ENCODE results near the gene TM9SF1.

TM9SF1 gene

DNA sequence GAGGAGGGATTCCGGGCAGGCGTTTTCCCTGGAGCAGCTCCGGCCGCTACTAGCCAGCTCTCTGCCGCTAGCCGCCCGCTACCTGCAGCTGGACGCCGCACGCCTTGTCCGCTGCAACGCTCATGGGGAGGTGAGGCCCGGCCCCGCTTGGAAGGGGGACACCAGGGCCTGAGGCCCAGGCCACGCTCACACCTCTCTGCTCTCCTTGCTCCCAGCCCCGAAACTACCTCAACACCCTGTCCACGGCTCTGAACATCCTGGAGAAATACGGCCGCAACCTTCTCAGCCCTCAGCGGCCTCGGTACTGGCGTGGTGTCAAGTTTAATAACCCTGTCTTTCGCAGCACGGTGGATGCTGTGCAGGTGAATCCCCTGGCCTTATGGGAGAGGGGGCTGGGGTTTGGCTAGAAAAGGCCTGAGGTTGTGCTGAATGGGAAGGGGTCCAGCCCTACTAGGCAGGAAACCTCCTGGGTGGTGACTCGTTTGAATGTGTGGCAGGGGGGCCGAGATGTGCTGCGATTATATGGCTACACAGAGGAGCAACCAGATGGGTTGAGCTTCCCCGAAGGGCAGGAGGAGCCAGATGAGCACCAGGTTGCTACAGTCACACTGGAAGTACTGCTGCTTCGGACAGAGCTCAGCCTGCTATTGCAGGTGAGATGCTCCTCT is 47.3 kb downstream of the TM9SF1 start:
- peaks cover 64% of the 10 kb centered on the region for H3K36me3 Mint-ChIP-seq (ENCODE audit: low read depth)
- H3K27me3 Mint-ChIP-seq (ENCODE audit: low read depth): no peaks in the 10 kb centered on the region
- H3K9me3 Mint-ChIP-seq: no peaks in the 10 kb centered on the region
- peak overlapping the region; percentile 99 for H3K4me3 Mint-ChIP-seq
- peak overlapping the region; percentile 76 for H3K27ac Mint-ChIP-seq
- peaks cover 43% of the 10 kb centered on the region for H3K4me1 Mint-ChIP-seq (ENCODE audit: low read depth)

DNA sequence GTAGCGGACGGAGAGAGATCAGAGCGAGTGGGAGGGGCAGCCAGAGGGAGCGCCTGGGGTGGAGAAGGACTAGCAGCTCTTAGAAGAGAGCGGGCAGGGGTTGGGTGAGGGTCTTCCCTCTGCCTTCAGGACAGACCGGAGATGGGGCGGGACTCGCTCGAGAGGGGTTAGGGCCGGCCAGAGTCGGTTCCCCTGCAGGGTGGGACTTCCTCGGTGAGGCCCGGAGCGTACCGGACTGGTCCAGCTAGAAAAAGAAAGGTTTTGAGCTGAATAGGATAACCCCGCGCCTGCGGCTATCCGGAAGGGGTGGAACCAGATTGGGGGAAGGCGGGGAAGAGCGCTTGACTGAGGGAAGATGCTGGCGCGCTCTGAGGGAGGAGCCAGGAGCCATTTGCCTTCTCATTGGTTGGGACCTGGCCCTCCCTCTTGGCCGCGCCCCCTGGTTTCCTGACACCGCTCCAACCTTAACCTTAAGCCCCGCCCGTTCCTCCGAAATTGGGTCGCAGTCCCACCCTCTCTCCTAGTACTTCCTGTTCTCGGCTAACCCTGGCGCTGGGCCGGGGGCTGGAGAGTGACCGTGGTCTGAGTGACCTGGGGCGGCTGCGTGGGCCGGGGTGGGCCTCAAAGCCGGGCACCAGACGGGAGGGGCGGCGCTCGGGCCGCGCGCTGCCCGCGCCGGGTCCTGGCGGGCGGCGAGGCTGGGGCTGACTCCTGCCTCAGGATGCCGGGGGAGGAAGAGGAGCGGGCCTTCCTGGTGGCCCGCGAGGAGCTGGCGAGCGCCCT is 48.1 kb downstream of the TM9SF1 start, which contains the start of gene RNF31:
RNF31 (plus strand) TSS at position 521 of the 783 bp plus-strand sequence; CDS start at position 722, 201 bp downstream.
- Mint-ChIP-seq H3K9me3 (no peaks in the 10 kb centered on the region), H3K4me1 (ENCODE audit: low read depth) (peaks cover 47% of the 10 kb centered on the region), H3K27ac (peak within 1 kb of the TSS; percentile 99), H3K4me3 (peak within 1 kb of the TSS; percentile 99), H3K36me3 (ENCODE audit: low read depth) (peaks cover 67% of the 10 kb centered on the region), H3K27me3 (ENCODE audit: low read depth) (no peaks in the 10 kb centered on the region)

DNA sequence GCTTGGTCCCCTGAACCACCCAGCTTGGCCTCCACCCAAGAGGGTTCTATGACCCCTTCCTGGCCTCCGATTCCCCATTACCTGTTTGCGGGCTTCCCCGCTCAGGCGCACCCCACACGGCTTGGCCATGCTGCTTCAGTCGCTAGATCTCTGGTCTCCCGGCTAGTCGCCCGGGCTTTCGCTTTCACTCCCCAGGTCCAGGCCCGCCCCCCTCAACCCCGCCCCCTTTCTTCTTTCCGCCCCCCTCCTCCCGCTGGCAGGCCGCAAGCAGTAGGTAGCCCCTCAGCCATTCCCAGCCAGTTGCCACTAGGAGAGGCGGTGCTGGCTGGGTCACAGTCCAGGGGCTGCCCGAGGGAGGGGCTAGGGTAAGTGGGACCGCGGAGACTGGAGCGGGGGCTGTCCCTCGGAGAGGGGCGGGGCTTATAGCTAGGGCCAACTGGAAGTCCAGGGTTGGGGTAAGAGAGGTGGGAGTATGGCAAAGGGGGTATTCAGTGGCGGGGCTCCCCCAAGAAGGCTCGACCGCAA is 48.7 kb downstream of the TM9SF1 start, which contains the start of gene PSME2:
PSME2 (minus strand) TSS at position 158 of the 525 bp plus-strand sequence; CDS start at position 129, 29 bp downstream.
- Mint-ChIP-seq H3K4me1 (ENCODE audit: low read depth) (peaks cover 51% of the 10 kb centered on the region), H3K4me3 (peak within 1 kb of the TSS; percentile 99), H3K9me3 (no peaks in the 10 kb centered on the region), H3K27me3 (ENCODE audit: low read depth) (no peaks in the 10 kb centered on the region), H3K36me3 (ENCODE audit: low read depth) (peaks cover 62% of the 10 kb centered on the region), H3K27ac (peak within 1 kb of the TSS; percentile 99)

DNA sequence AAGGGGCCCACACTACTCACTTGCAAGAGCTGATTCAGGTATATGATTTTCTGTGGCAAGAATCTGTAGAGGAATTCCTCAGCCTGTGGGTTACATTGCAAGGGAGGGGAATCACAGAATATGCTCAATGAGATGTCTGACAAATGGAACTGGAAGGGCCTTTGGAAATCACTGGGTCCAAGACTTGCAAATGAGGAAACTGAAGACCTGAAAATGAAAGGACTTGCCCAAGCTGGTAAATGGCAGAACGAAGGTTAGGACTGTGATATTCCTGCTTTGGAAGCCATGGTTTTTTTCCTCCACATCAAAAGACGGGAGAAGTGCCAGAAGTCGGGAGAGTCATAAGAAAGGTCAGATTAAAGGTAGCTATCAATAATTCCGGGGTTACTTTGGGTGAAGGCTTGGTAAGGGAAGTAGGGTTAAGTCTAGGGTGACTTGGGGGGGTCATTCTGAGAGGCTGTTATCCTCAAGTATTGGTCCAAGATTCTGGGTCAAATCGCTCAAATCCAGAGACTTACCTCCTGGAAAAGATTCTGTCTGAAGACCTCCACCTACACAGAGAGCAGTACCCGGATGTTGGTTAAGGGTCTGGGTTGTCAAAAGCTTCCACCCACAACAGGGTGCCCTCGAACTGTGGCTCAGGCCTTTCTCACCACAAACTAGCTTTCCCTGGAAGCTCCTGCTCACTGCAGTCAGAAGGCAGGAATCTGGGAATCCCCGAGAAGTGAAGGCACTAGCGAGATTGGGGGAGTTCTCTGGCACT is 49.4 kb downstream of the TM9SF1 start:
- Mint-ChIP-seq H3K36me3 (ENCODE audit: low read depth) (peaks cover 60% of the 10 kb centered on the region), H3K27me3 (ENCODE audit: low read depth) (no peaks in the 10 kb centered on the region), H3K4me1 (ENCODE audit: low read depth) (peaks cover 52% of the 10 kb centered on the region)

DNA sequence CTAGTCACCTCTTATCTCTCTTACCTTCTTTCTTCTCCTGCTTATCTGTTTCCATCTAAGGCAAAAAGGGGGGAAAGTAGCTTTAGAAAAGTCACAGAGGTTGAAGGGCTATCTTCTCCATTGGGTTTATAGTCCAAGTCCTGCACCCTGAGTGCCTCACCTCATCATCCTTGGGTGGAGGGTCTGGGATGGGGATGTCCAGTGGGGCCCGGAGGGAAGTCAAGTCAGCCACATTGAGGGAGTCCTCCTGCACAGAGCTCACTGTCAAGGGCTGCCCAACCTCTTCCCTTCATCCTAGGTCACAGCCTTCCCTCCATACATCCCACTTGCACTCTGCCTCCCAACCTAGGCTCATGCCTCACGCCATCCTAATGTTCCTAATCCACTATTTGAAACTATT is 50.0 kb downstream of the TM9SF1 start:
- peaks cover 56% of the 10 kb centered on the region for H3K36me3 Mint-ChIP-seq (ENCODE audit: low read depth)
- peak overlapping the region; percentile 99 for H3K27ac Mint-ChIP-seq
- no peaks in the 10 kb centered on the region for H3K27me3 Mint-ChIP-seq (ENCODE audit: low read depth)
- H3K9me3 Mint-ChIP-seq: no peaks in the 10 kb centered on the region
- H3K4me1 Mint-ChIP-seq (ENCODE audit: low read depth): peaks cover 49% of the 10 kb centered on the region
- peak overlapping the region; percentile 99 for H3K4me3 Mint-ChIP-seq

More for the DNA sequence above, 49.4 kb downstream of the TM9SF1 start:
- H3K4me3 Mint-ChIP-seq: peak overlapping the region; percentile 99
- H3K9me3 Mint-ChIP-seq: no peaks in the 10 kb centered on the region
- H3K27ac Mint-ChIP-seq: peak overlapping the region; percentile 99

DNA sequence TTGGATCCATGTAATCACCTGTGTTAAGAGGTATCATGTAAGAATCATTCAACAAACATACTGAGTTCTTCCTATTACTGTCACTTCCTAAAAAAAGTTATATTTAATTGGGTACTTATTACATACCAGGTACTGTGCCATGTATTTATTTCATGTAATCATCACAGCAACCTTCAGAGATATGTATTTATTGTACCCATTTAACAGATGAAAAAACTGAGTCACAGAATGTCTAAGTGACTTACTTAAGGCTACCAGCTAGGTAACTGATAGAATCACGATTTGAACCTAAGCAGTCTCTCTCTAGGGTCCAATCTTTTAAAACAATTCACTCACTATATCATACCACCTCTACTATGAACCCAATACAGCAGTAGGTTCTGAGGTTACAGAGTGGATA is 50.8 kb downstream of the TM9SF1 start:
- peak overlapping the region; percentile 49 for H3K4me3 Mint-ChIP-seq
- peak overlapping the region; percentile 66 for H3K27ac Mint-ChIP-seq
- H3K4me1 Mint-ChIP-seq (ENCODE audit: low read depth): peaks cover 50% of the 10 kb centered on the region
- H3K9me3 Mint-ChIP-seq: no peaks in the 10 kb centered on the region
- peaks cover 57% of the 10 kb centered on the region for H3K36me3 Mint-ChIP-seq (ENCODE audit: low read depth)
- H3K27me3 Mint-ChIP-seq (ENCODE audit: low read depth): no peaks in the 10 kb centered on the region

DNA sequence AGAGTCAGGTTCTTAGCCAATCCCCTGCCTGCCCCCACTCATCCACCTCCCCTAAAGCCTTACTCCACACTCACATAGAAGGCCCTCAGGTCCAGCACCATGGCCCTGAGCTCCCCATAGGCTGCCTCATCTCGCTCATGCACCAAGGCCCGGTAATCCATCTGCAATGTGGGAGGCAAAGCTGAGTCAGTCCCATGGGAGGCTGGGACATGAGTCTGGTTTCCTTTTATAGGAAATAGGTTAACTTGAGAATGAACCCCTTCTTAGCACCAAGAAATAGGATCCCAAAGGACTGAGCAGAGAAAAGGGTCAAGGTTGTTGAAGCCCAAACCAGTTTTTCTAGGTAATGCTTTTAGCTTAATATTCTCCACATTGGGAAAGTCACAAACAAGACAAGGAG is 51.7 kb downstream of the TM9SF1 start:
- Mint-ChIP-seq H3K4me1 (ENCODE audit: low read depth) (peaks cover 51% of the 10 kb centered on the region), H3K36me3 (ENCODE audit: low read depth) (peaks cover 58% of the 10 kb centered on the region), H3K9me3 (no peaks in the 10 kb centered on the region), H3K4me3 (no peak overlapping the region), H3K27me3 (ENCODE audit: low read depth) (no peaks in the 10 kb centered on the region), H3K27ac (peak overlapping the region; percentile 59)

DNA sequence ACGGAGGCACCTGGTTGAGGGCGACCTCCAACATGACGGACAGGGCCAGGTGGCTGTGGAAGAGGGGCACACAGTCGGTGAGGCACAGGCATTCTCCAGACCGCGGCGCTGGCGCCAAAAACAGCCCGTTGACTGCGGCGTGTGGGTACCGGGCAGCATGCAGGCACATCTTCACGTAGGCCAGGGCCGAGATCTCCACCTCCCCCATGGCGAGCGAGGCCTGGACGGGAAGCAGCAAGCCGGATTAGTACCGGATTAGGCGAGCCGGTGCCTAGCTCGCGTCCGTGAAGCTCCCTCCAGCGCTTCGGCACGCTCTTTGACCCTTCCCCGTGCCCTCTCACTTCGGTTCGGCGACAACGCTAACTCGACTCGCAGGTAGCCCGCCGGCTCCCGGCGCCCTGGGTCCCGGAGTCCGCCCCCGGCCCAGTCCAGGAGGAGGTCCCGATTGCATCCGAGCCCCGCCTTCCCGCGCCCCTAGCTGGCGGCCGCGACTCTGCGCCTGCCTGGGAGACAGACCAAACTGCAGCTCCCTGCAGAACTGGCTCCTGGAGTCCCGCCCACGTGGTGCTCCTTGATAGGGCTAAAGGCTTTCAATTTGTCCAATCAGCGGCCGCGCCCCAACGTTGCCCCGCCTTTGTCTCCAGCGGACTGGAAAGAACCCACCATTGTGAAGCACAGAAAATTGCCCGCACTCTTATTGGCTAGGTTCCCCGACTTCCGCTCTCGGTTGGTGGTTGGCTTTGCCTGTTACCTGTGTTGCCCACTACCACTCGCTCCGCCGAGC is 54.0 kb downstream of the TM9SF1 start, which contains the start of gene EMC9:
EMC9 (minus strand) TSS at position 495 of the 784 bp plus-strand sequence; CDS start at position 208, 287 bp downstream.
- Mint-ChIP-seq H3K27me3 (ENCODE audit: low read depth) (no peaks in the 10 kb centered on the region), H3K9me3 (no peaks in the 10 kb centered on the region), H3K4me3 (peak within 1 kb of the TSS; percentile 99), H3K4me1 (ENCODE audit: low read depth) (peaks cover 61% of the 10 kb centered on the region), H3K27ac (peak within 1 kb of the TSS; percentile 96), H3K36me3 (ENCODE audit: low read depth) (peaks cover 64% of the 10 kb centered on the region)

DNA sequence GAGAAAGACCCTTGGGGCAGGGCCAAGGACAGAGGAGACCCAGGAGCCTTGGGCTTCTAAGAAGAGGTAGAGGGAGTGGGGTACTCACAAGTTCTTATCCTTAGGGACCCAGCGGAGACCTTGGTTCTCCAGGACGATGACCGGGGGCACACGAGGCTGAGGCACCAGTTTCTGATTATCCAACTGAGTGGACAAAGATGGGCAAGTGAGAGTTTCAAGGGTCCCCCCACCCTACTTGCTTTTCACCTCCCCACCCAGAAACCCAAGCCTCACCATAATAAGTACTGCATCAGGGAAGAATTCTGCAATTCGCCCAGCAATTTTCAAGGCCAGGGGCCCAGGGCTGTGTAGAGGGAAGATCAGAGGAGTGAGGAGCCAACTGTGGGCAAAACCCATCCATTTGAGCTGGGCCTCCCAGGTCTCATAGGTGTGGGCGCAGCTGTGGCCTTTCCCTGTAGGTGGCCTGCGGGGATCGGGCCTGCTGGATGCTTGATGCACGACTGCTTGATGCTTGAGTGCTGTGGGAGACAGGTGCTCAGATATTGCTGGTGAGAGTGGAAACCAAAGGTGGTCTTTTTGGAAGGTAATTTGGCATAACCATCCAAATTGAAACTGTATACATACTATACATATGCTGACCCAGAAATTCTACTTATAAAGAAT is 55.8 kb downstream of the TM9SF1 start:
- Mint-ChIP-seq H3K27ac (peak overlapping the region; percentile 47), H3K36me3 (ENCODE audit: low read depth) (peaks cover 50% of the 10 kb centered on the region), H3K4me1 (ENCODE audit: low read depth) (peaks cover 55% of the 10 kb centered on the region), H3K9me3 (no peaks in the 10 kb centered on the region), H3K27me3 (ENCODE audit: low read depth) (no peaks in the 10 kb centered on the region), H3K4me3 (peak overlapping the region; percentile 69)
